Measurements from ENCODE around the gene LCN2.

DNA sequence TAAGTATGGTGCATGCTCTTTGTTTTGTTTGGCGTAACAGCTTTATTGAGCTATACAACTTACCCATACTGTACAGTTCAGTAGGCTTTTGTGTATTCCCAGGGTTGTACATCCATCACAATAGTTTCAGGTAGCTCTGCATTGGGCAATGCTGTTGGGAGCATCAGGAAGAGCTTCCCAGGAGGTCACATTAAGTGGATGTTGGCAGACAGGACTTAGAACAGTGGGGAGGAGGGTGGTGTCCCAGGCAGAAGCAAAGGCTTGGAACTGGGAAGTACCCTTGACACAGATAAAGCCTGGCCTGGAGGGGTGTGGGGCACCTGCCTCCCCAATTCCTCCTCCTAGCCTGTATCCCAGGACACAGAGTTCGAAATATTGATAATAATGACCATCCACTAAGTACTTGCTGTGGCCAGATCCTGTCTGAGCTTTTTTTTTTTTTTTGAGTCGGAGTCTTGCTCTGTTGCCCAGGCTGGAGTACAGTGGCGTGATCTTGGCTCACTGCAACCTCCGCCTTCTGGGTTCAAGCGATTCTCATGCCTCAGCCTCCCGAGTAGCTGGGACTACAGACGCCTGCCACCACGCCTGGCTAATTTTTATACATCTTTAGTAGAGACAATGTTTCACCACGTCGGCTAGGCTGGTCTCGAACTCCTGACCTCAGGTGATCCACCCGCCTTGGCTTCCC, 12.1 kb downstream of the LCN2 start:
- TF ChIP-seq, protein P1, sequence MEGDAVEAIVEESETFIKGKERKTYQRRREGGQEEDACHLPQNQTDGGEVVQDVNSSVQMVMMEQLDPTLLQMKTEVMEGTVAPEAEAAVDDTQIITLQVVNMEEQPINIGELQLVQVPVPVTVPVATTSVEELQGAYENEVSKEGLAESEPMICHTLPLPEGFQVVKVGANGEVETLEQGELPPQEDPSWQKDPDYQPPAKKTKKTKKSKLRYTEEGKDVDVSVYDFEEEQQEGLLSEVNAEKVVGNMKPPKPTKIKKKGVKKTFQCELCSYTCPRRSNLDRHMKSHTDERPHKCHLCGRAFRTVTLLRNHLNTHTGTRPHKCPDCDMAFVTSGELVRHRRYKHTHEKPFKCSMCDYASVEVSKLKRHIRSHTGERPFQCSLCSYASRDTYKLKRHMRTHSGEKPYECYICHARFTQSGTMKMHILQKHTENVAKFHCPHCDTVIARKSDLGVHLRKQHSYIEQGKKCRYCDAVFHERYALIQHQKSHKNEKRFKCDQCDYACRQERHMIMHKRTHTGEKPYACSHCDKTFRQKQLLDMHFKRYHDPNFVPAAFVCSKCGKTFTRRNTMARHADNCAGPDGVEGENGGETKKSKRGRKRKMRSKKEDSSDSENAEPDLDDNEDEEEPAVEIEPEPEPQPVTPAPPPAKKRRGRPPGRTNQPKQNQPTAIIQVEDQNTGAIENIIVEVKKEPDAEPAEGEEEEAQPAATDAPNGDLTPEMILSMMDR (conservative IDR thresholded peaks at IDR 0.05; ENCODE audit: low read length) = no peak
- TF ChIP-seq EZH2phosphoT487 (IDR thresholded peaks at IDR 0.05; ENCODE audit: borderline replicate concordance) = no peak

All from Loucy (cell line).